Astrocyte (in vitro differentiated cells and primary cell): Measurements from ENCODE around the gene TRIP13. TPM values are rescaled to one million over a fixed set of nuclear protein-coding genes. Genes with fewer than 3 reads are reported as not detected.

Experiments
- DNase-seq: peaks from one replicate; pipeline ENCODE4 v3.0.0-alpha.2; 2010; ENCODE audit warnings: low read depth
- FAIRE-seq: peaks from 2 replicates; lab custom pipeline; 2011; peaks lifted over from hg19 to GRCh38; lab: Jason Lieb, UNC
- H2AFZ ChIP-seq: 2 replicates; pipeline ENCODE4 v1.6.0; 2012; ENCODE audit warnings: low read depth, low read length, inconsistent platforms
- H3K27ac ChIP-seq: 2 replicates; pipeline ENCODE4 v1.5.1; 2011; ENCODE audit warnings: low read depth, low read length, inconsistent platforms
- H3K27me3 ChIP-seq: 2 replicates; pipeline ENCODE4 v1.6.0; 2011; ENCODE audit warnings: low read length, inconsistent platforms; ENCODE audit not compliant: insufficient read depth
- H3K36me3 ChIP-seq: 2 replicates; pipeline ENCODE4 v1.5.1; 2011; ENCODE audit warnings: low read length, inconsistent platforms; ENCODE audit not compliant: insufficient read depth
- H3K4me1 ChIP-seq: 2 replicates; pipeline ENCODE4 v1.5.1; 2011; ENCODE audit warnings: low read length, inconsistent platforms; ENCODE audit not compliant: insufficient read depth
- H3K4me2 ChIP-seq: 2 replicates; pipeline ENCODE4 v1.6.0; 2012; ENCODE audit warnings: low read length, inconsistent platforms
- H3K4me3 ChIP-seq: 2 replicates; pipeline ENCODE4 v1.5.1; 2011; ENCODE audit warnings: low read depth, mild to moderate bottlenecking, low read length, inconsistent platforms; ENCODE audit not compliant: insufficient read depth
- H3K79me2 ChIP-seq: 2 replicates; pipeline ENCODE4 v1.6.0; 2012; ENCODE audit warnings: mild to moderate bottlenecking, low read length, inconsistent platforms; ENCODE audit not compliant: insufficient read depth
- H3K9ac ChIP-seq: 2 replicates; pipeline ENCODE4 v1.6.0; 2012; ENCODE audit warnings: mild to moderate bottlenecking, low read length, inconsistent platforms
- H3K9me3 ChIP-seq: 2 replicates; pipeline ENCODE4 v1.5.1; 2012; ENCODE audit warnings: low read depth, mild to moderate bottlenecking, low read length, inconsistent platforms; ENCODE audit not compliant: insufficient read depth
- H4K20me1 ChIP-seq: 2 replicates; pipeline ENCODE4 v1.6.0; 2012; ENCODE audit warnings: low read length, inconsistent platforms; ENCODE audit not compliant: insufficient read depth
- H3K27ac Mint-ChIP-seq: one replicate; pipeline ENCODE4 v1.8.0; 2021; ENCODE audit warnings: mild to moderate bottlenecking, mixed read lengths; ENCODE audit not compliant: unreplicated experiment
- H3K27me3 Mint-ChIP-seq: one replicate; pipeline ENCODE4 v1.8.0; 2021; ENCODE audit warnings: low read depth, mixed read lengths; ENCODE audit not compliant: unreplicated experiment
- H3K36me3 Mint-ChIP-seq: one replicate; pipeline ENCODE4 v1.8.0; 2021; ENCODE audit warnings: low read depth, mixed read lengths; ENCODE audit not compliant: unreplicated experiment
- H3K4me1 Mint-ChIP-seq: one replicate; pipeline ENCODE4 v1.8.0; 2021; ENCODE audit warnings: low read depth, mixed read lengths; ENCODE audit not compliant: unreplicated experiment
- H3K4me3 Mint-ChIP-seq: one replicate; pipeline ENCODE4 v1.8.0; 2021; ENCODE audit warnings: mild to moderate bottlenecking, moderate library complexity, mixed read lengths; ENCODE audit not compliant: unreplicated experiment
- H3K9me3 Mint-ChIP-seq: one replicate; pipeline ENCODE4 v1.8.0; 2021; ENCODE audit warnings: mild to moderate bottlenecking, mixed read lengths; ENCODE audit not compliant: unreplicated experiment
- EZH2 ChIP-seq: IDR thresholded peaks from 2 replicates; pipeline ENCODE4 v1.6.1; 2012; ENCODE audit warnings: mild to moderate bottlenecking, low read length, inconsistent platforms; ENCODE audit not compliant: insufficient read depth
- total RNA-seq: library from RNA; stranded (reverse); gene quantifications from 2 replicates; pipeline ENCODE4 v1.2.1, GENCODE V29; 2021
- TF ChIP-seq, protein P1 (sequence below): IDR thresholded peaks from 2 replicates; pipeline ENCODE4 v1.5.1; 2011; ENCODE audit warnings: low read depth, mild to moderate bottlenecking, inconsistent platforms, low read length, moderate library complexity; ENCODE audit not compliant: insufficient read depth

The TRIP13 gene
- total RNA-seq, 1 donor from 2014 or later = 7.3 TPM

DNA sequence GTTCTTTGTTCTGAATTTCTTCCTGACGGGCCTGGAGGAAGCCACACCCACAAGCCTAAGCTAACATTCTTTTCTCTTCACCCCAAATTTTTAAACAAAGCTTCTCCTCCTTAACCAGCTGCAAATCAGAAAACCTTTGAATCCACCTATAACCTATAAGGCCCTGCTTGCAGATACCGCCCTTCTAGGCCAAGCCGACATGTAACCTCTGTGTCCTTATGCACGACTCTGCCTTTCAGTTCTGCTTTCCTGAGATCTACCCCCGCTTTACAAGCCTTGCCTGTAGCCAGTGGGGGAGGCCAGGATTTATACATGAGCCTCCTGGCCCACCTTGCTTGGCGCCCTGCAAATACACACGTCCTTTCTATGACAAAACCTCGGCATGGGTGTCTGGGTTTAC lies 19.4 kb upstream of the TRIP13 start:
- Histone ChIP-seq H3K4me1 (no peaks in the 10 kb centered on the region), H3K9me3 (no peaks in the 10 kb centered on the region), H3K79me2 (peaks cover 12% of the 10 kb centered on the region), H3K27ac (no peak overlapping the region), H3K9ac (no peak overlapping the region), H3K27me3 (no peaks in the 10 kb centered on the region), H4K20me1 (peaks cover 67% of the 10 kb centered on the region), H3K4me2 (no peak overlapping the region), H3K4me3 (no peak overlapping the region), H3K36me3 (peaks cover 60% of the 10 kb centered on the region), H2AFZ (no peak overlapping the region)
- Mint-ChIP-seq H3K27me3 (no peaks in the 10 kb centered on the region), H3K4me1 (no peaks in the 10 kb centered on the region), H3K27ac (no peak overlapping the region), H3K4me3 (peak overlapping the region; percentile 35), H3K36me3 (peaks cover 16% of the 10 kb centered on the region), H3K9me3 (no peaks in the 10 kb centered on the region)
- DNase-seq = no peak
- TF ChIP-seq, protein P1, sequence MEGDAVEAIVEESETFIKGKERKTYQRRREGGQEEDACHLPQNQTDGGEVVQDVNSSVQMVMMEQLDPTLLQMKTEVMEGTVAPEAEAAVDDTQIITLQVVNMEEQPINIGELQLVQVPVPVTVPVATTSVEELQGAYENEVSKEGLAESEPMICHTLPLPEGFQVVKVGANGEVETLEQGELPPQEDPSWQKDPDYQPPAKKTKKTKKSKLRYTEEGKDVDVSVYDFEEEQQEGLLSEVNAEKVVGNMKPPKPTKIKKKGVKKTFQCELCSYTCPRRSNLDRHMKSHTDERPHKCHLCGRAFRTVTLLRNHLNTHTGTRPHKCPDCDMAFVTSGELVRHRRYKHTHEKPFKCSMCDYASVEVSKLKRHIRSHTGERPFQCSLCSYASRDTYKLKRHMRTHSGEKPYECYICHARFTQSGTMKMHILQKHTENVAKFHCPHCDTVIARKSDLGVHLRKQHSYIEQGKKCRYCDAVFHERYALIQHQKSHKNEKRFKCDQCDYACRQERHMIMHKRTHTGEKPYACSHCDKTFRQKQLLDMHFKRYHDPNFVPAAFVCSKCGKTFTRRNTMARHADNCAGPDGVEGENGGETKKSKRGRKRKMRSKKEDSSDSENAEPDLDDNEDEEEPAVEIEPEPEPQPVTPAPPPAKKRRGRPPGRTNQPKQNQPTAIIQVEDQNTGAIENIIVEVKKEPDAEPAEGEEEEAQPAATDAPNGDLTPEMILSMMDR = no peak
- TF ChIP-seq EZH2 = no peak
- FAIRE-seq = no peak

DNA sequence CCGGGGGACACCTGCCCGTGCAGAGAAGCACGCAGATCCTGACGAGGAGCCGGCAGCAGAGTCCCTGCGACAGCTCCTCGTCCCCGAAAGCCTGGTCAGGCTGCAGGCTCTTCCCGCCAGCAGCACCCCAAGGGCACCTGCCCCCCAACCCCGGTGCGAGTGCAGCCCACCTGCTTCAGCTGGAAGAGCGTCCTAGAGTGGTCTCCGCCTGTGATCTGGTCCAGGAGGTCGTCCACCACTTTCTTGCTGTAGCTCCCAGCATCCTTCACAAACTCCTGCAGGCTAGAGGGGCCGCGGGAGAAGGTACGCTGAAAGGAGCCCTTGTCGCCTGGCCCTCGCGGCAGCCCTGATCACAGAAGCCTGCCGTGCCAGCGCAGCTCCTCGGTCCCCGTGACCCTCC lies 16.8 kb upstream of the TRIP13 start:
- Histone ChIP-seq H3K36me3 (peaks cover 36% of the 10 kb centered on the region), H3K27ac (no peak overlapping the region), H3K4me2 (no peak overlapping the region), H3K9me3 (no peaks in the 10 kb centered on the region), H4K20me1 (peaks cover 61% of the 10 kb centered on the region), H3K4me1 (no peaks in the 10 kb centered on the region), H2AFZ (no peak overlapping the region), H3K9ac (no peak overlapping the region), H3K79me2 (peaks cover 12% of the 10 kb centered on the region), H3K4me3 (no peak overlapping the region), H3K27me3 (no peaks in the 10 kb centered on the region)
- TF ChIP-seq, protein P1 = no peak
- no peak for TF ChIP-seq EZH2
- DNase-seq = no peak
- no peak overlapping the region for H3K4me3 Mint-ChIP-seq
- H3K36me3 Mint-ChIP-seq = peaks cover 18% of the 10 kb centered on the region
- no peaks in the 10 kb centered on the region for H3K9me3 Mint-ChIP-seq
- peak overlapping the region; percentile 44 for H3K27ac Mint-ChIP-seq
- no peaks in the 10 kb centered on the region for H3K27me3 Mint-ChIP-seq
- H3K4me1 Mint-ChIP-seq = no peaks in the 10 kb centered on the region
- FAIRE-seq = no peak

DNA sequence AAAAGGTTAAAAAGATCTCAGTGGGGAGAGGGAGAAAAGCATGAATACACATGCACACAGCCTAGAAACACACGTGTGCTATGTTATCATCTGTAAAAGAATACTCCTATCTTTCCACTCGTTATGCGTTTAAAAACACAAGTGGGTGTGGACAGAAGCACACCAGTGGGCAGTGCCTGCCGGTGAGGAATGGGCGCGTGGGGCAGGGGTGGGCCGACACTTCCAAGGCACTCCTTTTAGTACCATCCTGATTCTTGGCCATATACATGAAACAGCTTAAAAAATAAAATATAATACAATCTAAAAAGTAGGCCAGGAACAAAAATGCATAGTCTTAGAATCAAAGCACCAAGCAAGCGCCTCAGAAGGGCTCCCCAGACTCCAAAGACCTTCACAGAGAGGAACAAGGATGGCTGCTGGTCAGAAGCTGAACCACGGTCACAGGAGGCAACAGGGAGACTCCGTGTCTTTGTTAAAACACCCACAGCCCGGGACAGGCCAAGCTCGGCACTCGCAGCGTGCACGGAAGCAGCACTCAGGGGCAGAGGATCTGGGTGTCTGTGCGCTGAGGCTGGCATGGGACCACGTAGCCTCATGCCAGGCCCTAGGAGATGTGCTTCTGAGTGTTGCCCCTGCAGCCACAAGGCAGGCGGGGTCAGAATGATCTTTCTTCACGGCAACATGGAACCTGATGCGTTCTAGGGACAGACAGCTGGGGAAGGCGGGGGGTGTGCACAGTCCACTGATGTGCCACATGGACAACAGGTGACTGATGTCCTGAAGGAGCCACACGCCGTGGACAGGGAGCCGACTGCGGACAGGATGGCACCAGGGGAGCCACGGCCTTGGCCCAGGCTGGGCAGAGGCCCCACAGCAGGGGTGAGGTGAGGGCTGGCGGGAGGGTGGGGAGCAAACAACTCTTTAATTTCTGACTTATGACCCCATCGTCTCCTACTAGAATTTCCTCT lies 16.0 kb upstream of the TRIP13 start:
- Histone ChIP-seq H2AFZ (no peak overlapping the region), H3K4me3 (no peak overlapping the region), H3K79me2 (peaks cover 17% of the 10 kb centered on the region), H3K9me3 (no peaks in the 10 kb centered on the region), H3K4me1 (no peaks in the 10 kb centered on the region), H3K27ac (no peak overlapping the region), H3K9ac (no peak overlapping the region), H3K4me2 (no peak overlapping the region), H4K20me1 (peaks cover 64% of the 10 kb centered on the region), H3K27me3 (no peaks in the 10 kb centered on the region), H3K36me3 (peaks cover 33% of the 10 kb centered on the region)
- no peak for DNase-seq
- no peak overlapping the region for H3K27ac Mint-ChIP-seq
- peaks cover 20% of the 10 kb centered on the region for H3K36me3 Mint-ChIP-seq
- H3K27me3 Mint-ChIP-seq = no peaks in the 10 kb centered on the region
- no peak overlapping the region for H3K4me3 Mint-ChIP-seq
- H3K9me3 Mint-ChIP-seq = no peaks in the 10 kb centered on the region
- no peak for FAIRE-seq
- TF ChIP-seq EZH2 = no peak
- TF ChIP-seq, protein P1 = no peak
- H3K4me1 Mint-ChIP-seq = no peaks in the 10 kb centered on the region
